GM18520 (cell line): Measurements from ENCODE around the gene SFSWAP.

Experiments
- ATAC-seq: cut with Tn5 transposase; IDR thresholded peaks from one replicate; pipeline ENCODE4 v1.9.1; 2021; ENCODE audit not compliant: unreplicated experiment

The SFSWAP gene

GRCh38 chr12:131784909-131785762 is 74.2 kb downstream of the SFSWAP start:
- no peak for ATAC-seq

GRCh38 chr12:131785763-131786330 is 75.0 kb downstream of the SFSWAP start:
- no peak for ATAC-seq

GRCh38 chr12:131786331-131786730 is 75.4 kb downstream of the SFSWAP start:
- ATAC-seq: no peak

GRCh38 chr12:131787143-131787660 is 76.3 kb downstream of the SFSWAP start:
- ATAC-seq: no peak

- no peak for ATAC-seq
Observed at GRCh38 chr12:131788070-131788469, 77.2 kb downstream of the SFSWAP start.

GRCh38 chr12:131789638-131790037 is 78.7 kb downstream of the SFSWAP start:
- no peak for ATAC-seq

GRCh38 chr12:131793243-131794022 is 82.5 kb downstream of the SFSWAP start:
- no peak for ATAC-seq

GRCh38 chr12:131794061-131794460 is 83.2 kb downstream of the SFSWAP start:
- no peak for ATAC-seq

- no peak for ATAC-seq
Observed at GRCh38 chr12:131794573-131794972, 83.7 kb downstream of the SFSWAP start.

- ATAC-seq: no peak
Observed at GRCh38 chr12:131795064-131795463, 84.2 kb downstream of the SFSWAP start.

GRCh38 chr12:131795690-131796410 is 85.0 kb downstream of the SFSWAP start:
- ATAC-seq: no peak

- ATAC-seq: no peak
Observed at GRCh38 chr12:131796411-131796736, 85.5 kb downstream of the SFSWAP start.

- ATAC-seq: no peak
Observed at GRCh38 chr12:131796754-131797587, 86.1 kb downstream of the SFSWAP start.

GRCh38 chr12:131797588-131797934 is 86.7 kb downstream of the SFSWAP start:
- ATAC-seq: no peak

- ATAC-seq: no peak
Observed at GRCh38 chr12:131799195-131799594, 88.3 kb downstream of the SFSWAP start.

GRCh38 chr12:131799828-131800593 is 89.1 kb downstream of the SFSWAP start:
- ATAC-seq: no peak

- ATAC-seq: no peak
Observed at GRCh38 chr12:131800594-131801135, 89.8 kb downstream of the SFSWAP start.

- no peak for ATAC-seq
Observed at GRCh38 chr12:131801254-131801866, 90.5 kb downstream of the SFSWAP start.
